WI38 (cell line): Measurements from ENCODE around the gene NDUFV3.
A peak's percentile ranks its signal among the peaks of the same experiment; 100 is the strongest.

Source experiments
- H3K4me3 ChIP-seq: 2 replicates; pipeline ENCODE4 v1.5.1; 2011; ENCODE audit warnings: low read depth, mild to moderate bottlenecking, control low read depth, low read length
- CTCF ChIP-seq: IDR thresholded peaks from 2 replicates; pipeline ENCODE4 v1.5.1; 2012; ENCODE audit warnings: low read depth, mild to moderate bottlenecking, control low read depth, low read length

NDUFV3 gene

GRCh38 chr21:42848932-42849758 lies 44.0 kb upstream of the NDUFV3 start:
- no peak for TF ChIP-seq CTCF

GRCh38 chr21:42849759-42850412 lies 43.2 kb upstream of the NDUFV3 start:
- TF ChIP-seq CTCF = no peak
- H3K4me3 ChIP-seq = no peak overlapping the region

More at GRCh38 chr21:42848932-42849758, 44.0 kb upstream of the NDUFV3 start:
- H3K4me3 ChIP-seq = no peak overlapping the region

GRCh38 chr21:42850463-42850862 lies 42.6 kb upstream of the NDUFV3 start:
- no peak for TF ChIP-seq CTCF
- no peak overlapping the region for H3K4me3 ChIP-seq

GRCh38 chr21:42850866-42851391 lies 42.2 kb upstream of the NDUFV3 start:
- TF ChIP-seq CTCF = peak; percentile 21; the same call in 1 of the 2 replicates
- no peak overlapping the region for H3K4me3 ChIP-seq

GRCh38 chr21:42851812-42852665 lies 41.1 kb upstream of the NDUFV3 start:
- no peak for TF ChIP-seq CTCF

GRCh38 chr21:42852925-42853570 lies 40.1 kb upstream of the NDUFV3 start:
- H3K4me3 ChIP-seq = no peak overlapping the region
- TF ChIP-seq CTCF = no peak

More at GRCh38 chr21:42851812-42852665, 41.1 kb upstream of the NDUFV3 start:
- no peak overlapping the region for H3K4me3 ChIP-seq
